GM18498 (cell line): ENCODE data around the gene FAM53A.
"Not testable (repeated sequence)": the region's sequence is repeated elsewhere in the genome, so short reads cannot be mapped to it uniquely, and the experiment has no call there.

ENCODE experiments used
- ATAC-seq: cut with Tn5 transposase; IDR thresholded peaks from one replicate; pipeline ENCODE4 v1.9.1; 2021; ENCODE audit warnings: mild to moderate bottlenecking, moderate library complexity; ENCODE audit not compliant: unreplicated experiment

The FAM53A gene

GRCh38 chr4:1608821-1609500, 75.2 kb downstream of the FAM53A start:
- ATAC-seq = no peak

- ATAC-seq = no peak
Observed at GRCh38 chr4:1608196-1608820, 75.8 kb downstream of the FAM53A start.

- ATAC-seq = not testable (repeated sequence)
Observed at GRCh38 chr4:1607436-1608195, 76.5 kb downstream of the FAM53A start.

- ATAC-seq = no peak
Observed at GRCh38 chr4:1604706-1605205, 79.4 kb downstream of the FAM53A start.

- ATAC-seq = no peak
Observed at GRCh38 chr4:1604181-1604705, 79.9 kb downstream of the FAM53A start.

GRCh38 chr4:1603413-1604135, 80.5 kb downstream of the FAM53A start:
- no peak for ATAC-seq

GRCh38 chr4:1602655-1603412, 81.3 kb downstream of the FAM53A start:
- ATAC-seq = no peak

- no peak for ATAC-seq
Observed at GRCh38 chr4:1601852-1602654, 82.1 kb downstream of the FAM53A start.

GRCh38 chr4:1601533-1601835, 82.6 kb downstream of the FAM53A start:
- no peak for ATAC-seq

GRCh38 chr4:1600811-1601532, 83.1 kb downstream of the FAM53A start:
- ATAC-seq = no peak

GRCh38 chr4:1600211-1600780, 83.8 kb downstream of the FAM53A start:
- ATAC-seq = no peak

GRCh38 chr4:1599491-1600210, 84.5 kb downstream of the FAM53A start:
- no peak for ATAC-seq

GRCh38 chr4:1599026-1599481, 85.1 kb downstream of the FAM53A start:
- no peak for ATAC-seq

- ATAC-seq = no peak
Observed at GRCh38 chr4:1598206-1599025, 85.7 kb downstream of the FAM53A start.

GRCh38 chr4:1597021-1597931, 86.8 kb downstream of the FAM53A start:
- no peak for ATAC-seq

GRCh38 chr4:1596393-1596792, 87.7 kb downstream of the FAM53A start:
- ATAC-seq = no peak
